Central memory CD8-positive, alpha-beta T cell (primary cell): ENCODE results near the gene NSMF.

Experiments
- ATAC-seq: fragments of 150-1000 bp; cut with Tn5 transposase; replicated peaks from 2 replicates; pipeline ENCODE4 v1.10.0; 2022; ENCODE audit warnings: mild to moderate bottlenecking, moderate FRiP score, moderate number of reproducible peaks; ENCODE audit not compliant: poor library complexity, severe bottlenecking; ENCODE audit errors: extremely low read depth
- DNase-seq, 2 donors: peaks; one replicate each; pipeline ENCODE4 v3.0.0; 2021; ENCODE audit warnings: low spot score in 2 of 2
- H3K27ac Mint-ChIP-seq: one replicate; pipeline ENCODE4 v1.8.0; 2022; ENCODE audit warnings: low read depth, mild to moderate bottlenecking, moderate library complexity, mixed read lengths
- H3K27me3 Mint-ChIP-seq: one replicate; pipeline ENCODE4 v1.8.0; 2022; ENCODE audit warnings: mixed read lengths
- H3K36me3 Mint-ChIP-seq: one replicate; pipeline ENCODE4 v1.8.0; 2022; ENCODE audit warnings: mild to moderate bottlenecking, moderate library complexity, mixed read lengths; ENCODE audit not compliant: insufficient read depth
- H3K4me1 Mint-ChIP-seq: one replicate; pipeline ENCODE4 v1.8.0; 2022; ENCODE audit warnings: mixed read lengths
- H3K4me3 Mint-ChIP-seq: one replicate; pipeline ENCODE4 v1.8.0; 2022; ENCODE audit warnings: mild to moderate bottlenecking, moderate library complexity, mixed read lengths
- H3K9me3 Mint-ChIP-seq: one replicate; pipeline ENCODE4 v1.8.0; 2022; ENCODE audit warnings: mixed read lengths

NSMF gene

DNA sequence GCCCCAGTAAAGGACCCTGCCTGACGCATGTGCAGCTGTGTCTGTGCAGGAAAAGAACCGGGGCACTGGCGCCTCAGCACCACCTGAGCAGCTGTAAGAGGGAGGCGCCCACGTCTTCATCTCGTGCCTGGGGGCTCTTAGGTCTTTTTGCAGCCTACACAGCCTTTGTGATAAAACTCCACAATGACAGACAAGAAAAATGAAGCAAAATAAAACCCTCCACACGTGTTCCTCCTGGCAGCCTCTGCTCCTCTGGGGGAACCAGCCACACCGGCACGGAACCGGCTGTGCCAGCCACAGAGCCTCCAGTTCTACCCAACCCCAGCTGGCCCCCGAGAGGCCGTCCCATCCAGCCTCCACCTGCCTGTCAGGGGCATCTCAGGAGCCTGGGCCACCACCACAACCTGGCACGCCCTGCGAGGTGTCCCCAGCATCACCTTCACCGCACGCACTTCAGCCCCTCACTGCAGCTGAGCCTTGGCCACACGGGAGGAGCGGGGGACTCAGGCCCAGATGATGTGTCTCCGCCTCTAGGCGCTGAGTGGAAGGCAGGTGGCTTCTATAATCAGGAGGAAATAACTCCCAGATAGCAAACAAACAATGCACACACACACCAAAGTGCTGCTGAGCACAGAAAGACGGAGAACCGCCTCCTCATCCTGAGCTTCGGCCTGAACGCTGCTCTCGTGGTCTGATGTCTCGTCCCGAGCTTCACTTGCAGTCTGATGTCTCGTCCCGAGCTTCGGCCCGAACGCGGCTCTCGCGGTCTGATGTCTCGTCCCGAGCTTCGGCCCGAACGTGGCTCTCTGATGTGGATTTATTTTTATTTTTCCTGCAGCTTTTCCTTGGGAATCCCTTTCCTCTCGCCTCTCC, 28.6 kb upstream of the NSMF start:
- peaks cover 3% of the 10 kb centered on the region for H3K36me3 Mint-ChIP-seq
- no peaks in the 10 kb centered on the region for H3K9me3 Mint-ChIP-seq
- H3K27ac Mint-ChIP-seq = no peak overlapping the region
- ATAC-seq = no peak
- H3K4me3 Mint-ChIP-seq = no peak overlapping the region
- H3K4me1 Mint-ChIP-seq = peaks cover 9% of the 10 kb centered on the region
- no peak for DNase-seq
- no peaks in the 10 kb centered on the region for H3K27me3 Mint-ChIP-seq

DNA sequence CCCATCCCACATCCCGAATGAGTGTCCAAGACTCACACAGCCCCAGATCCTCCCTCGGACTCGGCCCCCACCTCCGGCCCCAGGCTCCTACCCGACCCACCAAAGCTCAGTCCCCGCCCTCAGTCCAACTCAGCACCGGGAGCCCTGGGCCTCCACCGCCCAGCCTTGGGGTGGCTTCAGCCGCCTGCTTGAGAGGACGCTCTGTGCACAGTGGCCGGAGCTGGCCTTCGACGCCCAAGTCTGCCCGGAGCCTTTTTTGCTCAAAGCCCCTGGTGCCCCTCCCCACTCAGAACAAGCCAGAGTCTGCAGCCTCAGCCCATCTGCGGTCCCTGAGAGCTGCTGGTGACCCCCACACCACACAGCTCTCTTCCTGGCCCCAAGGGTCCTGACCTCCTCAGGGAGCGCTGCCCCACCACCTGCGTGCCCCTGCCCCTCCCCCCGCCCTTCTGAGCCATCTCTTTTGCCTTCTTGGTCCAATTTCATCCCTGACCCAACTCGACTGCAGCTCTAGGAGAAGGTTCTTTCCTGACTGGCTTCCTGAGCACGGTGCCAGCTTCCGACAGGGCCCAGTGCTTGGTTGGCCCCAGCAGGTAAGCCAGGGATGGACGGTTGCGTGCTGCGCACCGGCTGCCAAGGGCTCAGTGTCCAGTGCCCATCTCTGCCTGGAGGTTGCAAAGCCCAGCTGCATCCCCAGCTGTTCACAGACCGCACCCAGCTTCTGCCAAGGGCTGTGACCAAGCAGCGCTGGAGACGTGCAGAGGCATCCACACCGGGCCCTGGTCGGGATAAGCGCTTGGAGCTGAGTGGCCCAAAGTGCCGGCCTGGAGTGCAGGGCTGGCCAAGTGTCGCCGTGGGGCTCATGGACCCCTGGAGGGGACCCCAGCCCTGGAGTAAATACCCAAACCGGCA, 27.7 kb upstream of the NSMF start:
- H3K9me3 Mint-ChIP-seq = no peaks in the 10 kb centered on the region
- no peak for ATAC-seq
- no peak overlapping the region for H3K4me3 Mint-ChIP-seq
- H3K27me3 Mint-ChIP-seq = no peaks in the 10 kb centered on the region
- DNase-seq = no peak
- peaks cover 3% of the 10 kb centered on the region for H3K36me3 Mint-ChIP-seq
- H3K4me1 Mint-ChIP-seq = peaks cover 6% of the 10 kb centered on the region
- no peak overlapping the region for H3K27ac Mint-ChIP-seq

DNA sequence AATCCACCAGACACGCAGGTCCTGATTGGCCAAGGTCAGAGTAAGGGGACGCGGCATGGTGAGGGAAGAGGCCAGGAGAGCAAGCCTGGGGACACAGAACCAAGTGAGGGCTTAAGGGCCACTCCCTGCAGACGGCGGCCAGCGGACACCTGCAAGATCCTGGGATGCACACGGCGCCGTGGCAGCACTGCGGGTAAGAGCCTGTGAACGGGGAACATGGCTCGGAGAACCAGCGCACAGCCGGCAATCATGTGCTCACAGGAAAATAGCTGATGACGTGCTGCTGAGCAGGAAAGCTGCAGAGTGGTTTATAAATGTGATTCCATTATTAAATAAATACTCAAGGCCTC, 27.0 kb upstream of the NSMF start:
- Mint-ChIP-seq H3K4me1 (no peaks in the 10 kb centered on the region), H3K27me3 (no peaks in the 10 kb centered on the region), H3K27ac (no peak overlapping the region), H3K4me3 (no peak overlapping the region), H3K9me3 (no peaks in the 10 kb centered on the region), H3K36me3 (peaks cover 3% of the 10 kb centered on the region)
- no peak for ATAC-seq
- DNase-seq = no peak

DNA sequence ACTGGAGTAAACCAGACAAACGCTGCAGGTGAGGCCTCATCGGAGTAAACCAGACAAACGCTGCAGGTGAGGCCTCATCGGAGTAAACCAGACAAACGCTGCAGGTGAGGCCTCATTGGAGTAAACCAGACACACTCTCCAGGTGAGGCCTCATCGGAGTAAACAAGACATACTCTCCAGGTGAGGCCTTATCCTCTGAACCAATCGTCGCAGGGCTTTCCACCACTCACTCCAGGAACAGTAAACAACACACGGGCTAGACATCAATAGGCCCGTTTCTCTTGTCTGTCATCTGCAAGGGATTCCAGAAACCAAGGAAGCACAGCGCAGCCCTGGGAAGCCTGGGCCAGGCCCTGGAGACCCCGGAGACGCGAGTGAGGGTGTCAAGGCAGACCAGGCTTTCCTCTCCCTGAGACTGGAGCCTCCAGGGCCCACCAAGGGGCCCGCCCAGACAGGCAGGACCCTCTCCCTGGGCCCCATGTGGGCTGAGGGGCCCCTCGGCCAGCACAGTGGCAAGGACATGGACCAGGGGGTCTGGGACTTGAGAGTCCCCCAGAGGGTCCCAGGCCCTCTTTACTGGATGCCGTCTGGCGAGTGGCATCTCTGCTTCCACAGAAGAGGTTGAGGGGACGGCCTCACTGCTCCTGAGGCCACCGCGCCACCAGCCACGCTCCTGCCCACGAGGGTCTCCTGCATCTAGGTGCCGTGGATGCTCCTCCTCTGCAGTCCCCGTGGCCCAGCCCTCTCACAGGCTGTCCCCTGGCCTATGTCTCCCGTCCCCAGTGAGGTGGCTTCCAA, 26.4 kb upstream of the NSMF start:
- DNase-seq (no peak), ATAC-seq (no peak)
- Mint-ChIP-seq H3K27ac (no peak overlapping the region), H3K9me3 (no peaks in the 10 kb centered on the region), H3K36me3 (peaks cover 3% of the 10 kb centered on the region), H3K27me3 (no peaks in the 10 kb centered on the region), H3K4me3 (no peak overlapping the region), H3K4me1 (no peaks in the 10 kb centered on the region)

DNA sequence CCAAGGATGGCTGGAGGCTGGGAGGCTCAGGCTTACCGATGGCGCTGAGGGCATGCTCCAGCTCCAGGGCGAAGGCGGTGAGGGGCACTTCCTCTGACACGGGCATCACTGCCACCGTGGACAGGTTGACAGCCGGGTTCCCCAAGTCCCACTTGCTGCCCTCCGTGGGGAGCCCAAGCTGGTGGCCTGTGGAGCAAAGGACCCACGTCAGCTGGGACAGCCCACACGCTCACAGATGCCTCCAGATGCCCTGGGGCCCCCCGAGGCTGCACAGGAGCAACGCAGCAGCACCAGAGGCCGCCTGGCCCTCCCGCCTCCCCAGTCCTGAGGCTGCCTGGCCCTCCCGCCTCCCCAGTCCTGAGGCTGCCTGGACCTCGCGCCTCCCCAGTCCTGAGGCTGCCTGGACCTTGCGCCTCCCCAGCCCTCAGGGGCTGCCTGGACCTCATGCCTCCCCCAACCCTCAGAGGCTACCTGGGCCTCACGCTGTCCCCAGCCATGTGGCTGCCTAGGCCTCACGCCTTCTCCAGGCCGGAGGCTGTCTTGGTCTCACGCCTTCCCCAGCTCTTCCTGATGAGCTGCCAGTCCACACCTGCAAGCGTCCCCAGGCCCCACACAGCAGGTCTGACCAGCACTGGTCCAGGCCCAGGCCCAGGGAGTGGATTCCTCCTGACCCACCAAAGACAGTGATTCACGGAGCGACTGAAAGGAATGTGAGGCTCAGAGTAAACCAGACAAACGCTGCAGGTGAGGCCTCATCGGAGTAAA, 25.6 kb upstream of the NSMF start:
- H3K27me3 Mint-ChIP-seq = no peaks in the 10 kb centered on the region
- H3K27ac Mint-ChIP-seq = no peak overlapping the region
- ATAC-seq (no peak), DNase-seq (no peak)
- no peak overlapping the region for H3K4me3 Mint-ChIP-seq
- no peaks in the 10 kb centered on the region for H3K9me3 Mint-ChIP-seq
- peaks cover 3% of the 10 kb centered on the region for H3K36me3 Mint-ChIP-seq
- H3K4me1 Mint-ChIP-seq = no peaks in the 10 kb centered on the region

DNA sequence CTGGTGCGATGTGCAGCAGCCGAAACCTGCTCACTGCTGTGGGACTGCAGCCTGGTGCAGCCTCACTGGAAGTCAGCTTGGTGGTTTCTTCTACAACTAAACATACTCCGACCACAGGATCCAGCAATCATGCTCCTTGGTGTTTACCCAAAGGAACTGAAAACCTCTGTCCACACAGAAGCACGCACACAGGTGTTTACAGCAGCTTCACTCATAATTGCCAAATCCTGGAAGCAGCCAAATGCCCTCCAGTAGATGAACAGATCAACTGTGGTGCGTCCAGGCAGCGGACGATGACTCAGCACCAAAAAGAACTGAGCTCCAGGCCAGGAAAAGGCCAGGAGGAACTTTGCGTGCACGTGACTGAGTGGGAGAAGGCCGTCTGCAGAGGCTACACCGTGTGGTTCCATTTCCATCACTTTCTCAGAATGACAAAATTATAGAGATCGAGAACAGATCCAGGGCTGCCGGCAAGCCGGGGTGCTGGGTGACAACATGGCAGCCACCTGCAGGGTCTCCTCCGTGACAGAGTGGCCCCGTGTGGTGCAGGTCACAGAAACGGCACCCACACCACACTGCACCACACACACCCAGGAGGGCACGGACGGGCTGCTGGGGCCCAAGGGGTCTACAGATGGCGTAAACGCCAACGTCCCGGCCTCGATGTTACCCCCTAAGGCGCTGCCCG, 23.1 kb upstream of the NSMF start:
- ATAC-seq = no peak
- no peak for DNase-seq

DNA sequence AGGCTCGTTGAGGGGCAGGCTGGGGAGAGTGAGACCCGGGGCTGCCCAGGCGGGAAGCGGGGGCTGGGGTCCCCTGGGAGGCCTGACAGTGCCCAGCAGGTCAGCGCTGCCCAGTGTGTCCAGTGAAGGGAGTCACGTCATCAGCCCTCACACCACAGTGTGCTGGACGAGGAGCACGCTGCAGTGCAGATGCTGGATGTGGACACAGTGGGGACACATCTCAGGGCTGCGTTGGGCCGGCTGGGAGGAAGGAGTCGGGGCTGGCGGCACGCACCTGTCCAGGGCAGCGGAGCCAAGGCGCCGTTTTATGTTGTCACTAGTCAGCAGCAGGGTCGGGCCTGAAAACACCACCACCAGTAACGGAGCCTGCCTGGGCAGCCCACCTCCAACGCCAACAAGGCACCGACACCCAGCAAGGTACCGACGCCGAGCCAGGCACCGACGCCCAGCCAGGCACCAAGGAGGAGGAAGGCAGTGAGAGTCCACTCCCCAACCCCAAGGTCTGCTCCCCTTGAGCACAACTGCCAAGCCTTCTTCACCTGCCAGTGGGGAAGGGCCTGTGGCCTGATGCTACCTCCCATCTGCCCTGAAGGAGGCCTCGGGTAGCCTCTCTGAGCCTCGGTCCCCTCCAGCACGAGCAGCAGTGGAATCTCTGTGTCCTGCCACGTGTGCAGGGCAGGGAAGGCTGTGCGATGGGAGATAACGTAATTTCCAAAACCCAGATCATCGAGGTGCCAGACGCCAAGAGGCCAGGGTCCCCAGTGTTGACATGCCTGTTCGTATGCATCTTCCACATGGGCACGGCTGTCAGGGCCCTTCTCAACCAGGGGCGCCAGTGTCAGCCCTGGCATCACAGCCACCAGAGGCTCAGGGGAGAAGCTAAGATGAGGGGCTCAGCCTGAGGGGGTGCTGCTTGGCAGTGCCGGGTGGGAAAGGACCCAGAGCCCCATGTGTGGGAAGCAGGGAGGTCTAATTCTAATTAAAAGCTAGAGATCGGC, 21.9 kb upstream of the NSMF start:
- H3K4me3 Mint-ChIP-seq = no peak overlapping the region

More for the DNA sequence above, 23.1 kb upstream of the NSMF start:
- Mint-ChIP-seq H3K27me3 (no peaks in the 10 kb centered on the region), H3K9me3 (no peaks in the 10 kb centered on the region), H3K36me3 (peaks cover 3% of the 10 kb centered on the region), H3K4me1 (no peaks in the 10 kb centered on the region), H3K4me3 (no peak overlapping the region), H3K27ac (no peak overlapping the region)

DNA sequence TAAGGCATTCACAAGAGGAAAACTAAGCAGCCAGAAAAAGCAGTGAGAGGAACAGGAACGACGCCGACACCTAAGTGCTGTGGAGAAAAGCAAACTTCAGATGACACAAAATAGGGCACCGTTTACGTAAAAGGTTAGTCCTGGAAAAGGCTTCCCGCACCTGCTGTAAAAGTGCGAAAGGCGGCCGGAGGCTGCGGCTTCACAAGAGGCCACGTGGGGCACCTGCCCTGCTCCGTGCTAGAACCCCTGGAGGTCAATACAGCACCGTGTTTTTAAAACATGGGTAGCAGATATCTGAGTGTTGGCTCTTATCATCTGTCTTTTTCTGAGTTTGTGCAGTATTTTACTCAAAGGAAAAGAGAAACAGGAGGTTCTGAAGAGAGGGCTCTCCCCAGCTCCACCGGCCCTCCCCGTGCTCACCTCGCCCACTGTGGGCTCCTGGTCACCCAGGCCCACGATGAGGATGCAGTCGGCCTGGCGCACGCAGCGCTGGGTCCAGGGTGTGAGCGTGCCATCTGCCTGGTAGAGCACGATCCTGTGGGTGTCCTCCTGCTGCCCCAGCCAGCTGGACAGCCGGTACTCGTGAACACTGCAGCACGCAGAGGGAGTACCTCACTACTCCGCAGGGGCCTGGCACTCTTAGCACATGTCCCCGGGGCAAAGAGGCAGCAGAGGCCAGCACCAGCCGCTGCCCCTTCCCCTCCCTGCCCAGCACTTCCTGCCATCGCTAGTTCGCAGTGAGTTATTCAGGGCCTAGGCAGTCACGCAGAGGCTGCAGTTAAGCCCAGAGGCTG, 21.0 kb upstream of the NSMF start:
- DNase-seq (no peak), ATAC-seq (no peak)
- H3K4me1 Mint-ChIP-seq = no peaks in the 10 kb centered on the region
- H3K4me3 Mint-ChIP-seq = no peak overlapping the region
- H3K27ac Mint-ChIP-seq = no peak overlapping the region
- peaks cover 9% of the 10 kb centered on the region for H3K9me3 Mint-ChIP-seq
- no peaks in the 10 kb centered on the region for H3K36me3 Mint-ChIP-seq
- no peaks in the 10 kb centered on the region for H3K27me3 Mint-ChIP-seq

More for the DNA sequence above, 21.9 kb upstream of the NSMF start:
- no peaks in the 10 kb centered on the region for H3K4me1 Mint-ChIP-seq
- no peak overlapping the region for H3K27ac Mint-ChIP-seq
- ATAC-seq (no peak), DNase-seq (no peak)
- H3K27me3 Mint-ChIP-seq = no peaks in the 10 kb centered on the region
- H3K9me3 Mint-ChIP-seq = peaks cover 4% of the 10 kb centered on the region
- H3K36me3 Mint-ChIP-seq = no peaks in the 10 kb centered on the region

DNA sequence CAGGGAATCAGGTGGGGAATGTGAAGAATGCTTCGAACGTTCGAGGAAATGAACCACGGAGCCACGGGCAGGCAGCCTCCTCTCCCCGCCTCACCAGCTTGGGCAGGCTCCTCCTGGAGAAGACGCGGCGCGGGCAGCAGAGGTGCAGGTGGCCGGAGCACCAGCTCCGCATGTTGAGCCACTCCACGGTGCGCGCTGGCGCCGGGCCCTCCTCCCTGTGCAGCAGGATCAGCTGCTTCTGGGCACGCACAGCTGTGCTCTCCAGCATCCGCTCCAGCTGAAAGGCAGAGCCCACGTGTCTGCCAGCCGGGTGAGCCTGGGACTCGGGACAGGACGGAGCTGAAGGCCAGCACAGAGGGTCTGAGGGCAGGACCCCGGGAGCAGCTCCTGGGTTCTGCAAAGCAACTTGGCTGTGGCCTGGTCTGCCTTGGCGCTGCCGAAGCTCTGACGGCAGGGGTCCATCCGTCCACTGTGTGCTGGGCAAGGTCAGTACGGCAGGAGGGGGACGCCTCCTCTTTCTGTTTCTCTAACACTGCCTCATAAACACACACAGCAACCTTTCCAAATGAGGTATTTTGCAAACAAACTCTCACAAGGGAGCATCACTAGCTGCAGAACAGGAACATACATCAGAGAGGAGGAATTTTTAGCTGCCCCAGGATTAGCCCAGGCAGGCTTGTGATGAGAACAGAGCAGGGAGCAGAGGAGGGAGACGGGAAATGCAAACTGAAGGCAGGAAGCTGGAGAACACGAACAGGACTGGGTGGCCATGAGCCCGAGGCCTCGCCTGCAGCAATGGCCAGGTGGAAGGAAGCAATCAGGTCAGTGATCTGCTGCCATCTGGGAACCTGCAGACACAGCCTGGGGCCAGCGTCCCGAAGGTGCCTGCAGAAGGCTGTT, 20.1 kb upstream of the NSMF start:
- Mint-ChIP-seq H3K4me3 (no peak overlapping the region), H3K27me3 (no peaks in the 10 kb centered on the region), H3K4me1 (no peaks in the 10 kb centered on the region), H3K36me3 (no peaks in the 10 kb centered on the region), H3K9me3 (peaks cover 9% of the 10 kb centered on the region), H3K27ac (no peak overlapping the region)
- DNase-seq (no peak), ATAC-seq (no peak)

DNA sequence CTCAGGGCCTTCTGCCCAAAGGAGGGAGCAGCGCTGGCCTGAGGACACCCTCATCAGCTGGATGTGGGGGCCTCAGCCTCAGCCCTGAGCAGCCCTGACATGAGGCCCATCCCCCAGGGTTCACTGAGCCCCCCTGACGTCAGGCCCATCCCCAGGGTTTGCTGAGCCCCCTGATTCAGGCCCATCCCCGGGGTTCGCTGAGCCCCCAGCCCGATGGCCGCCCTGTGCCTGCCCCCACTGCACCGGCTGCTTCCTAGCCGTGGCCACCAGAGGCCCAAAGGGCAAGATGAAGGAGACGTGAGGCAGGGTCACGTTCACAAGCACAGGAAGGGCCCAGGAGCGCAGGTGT, 19.5 kb upstream of the NSMF start:
- no peak for ATAC-seq
- H3K4me1 Mint-ChIP-seq = no peaks in the 10 kb centered on the region
- no peaks in the 10 kb centered on the region for H3K36me3 Mint-ChIP-seq
- H3K9me3 Mint-ChIP-seq = peaks cover 9% of the 10 kb centered on the region
- DNase-seq = no peak
- H3K27me3 Mint-ChIP-seq = no peaks in the 10 kb centered on the region
- H3K4me3 Mint-ChIP-seq = no peak overlapping the region
- no peak overlapping the region for H3K27ac Mint-ChIP-seq
